Nephron (organoid): ENCODE measurements around the gene PARP14.
A peak's percentile ranks its signal among the peaks of the same experiment; 100 is the strongest.

Source experiments
- H3K27ac Mint-ChIP-seq, 3 experiments: 2 replicates each; pipeline ENCODE4 v1.8.0; 2020; ENCODE audit warnings: mixed read lengths in 3 of 3, mild to moderate bottlenecking in 2 of 3, moderate library complexity in 1 of 3
- H3K27me3 Mint-ChIP-seq: 2 replicates; pipeline ENCODE4 v1.8.0; 2021; ENCODE audit warnings: low read depth, mild to moderate bottlenecking, moderate library complexity, mixed read lengths
- H3K36me3 Mint-ChIP-seq: 2 replicates; pipeline ENCODE4 v1.8.0; 2020; ENCODE audit warnings: low read depth, mixed read lengths
- H3K4me1 Mint-ChIP-seq: 2 replicates; pipeline ENCODE4 v1.8.0; 2020; ENCODE audit warnings: mixed read lengths
- H3K4me3 Mint-ChIP-seq, 3 experiments: 2 replicates each; pipeline ENCODE4 v1.8.0; 2020; ENCODE audit warnings: mild to moderate bottlenecking in 3 of 3, mixed read lengths in 3 of 3, moderate library complexity in 2 of 3
- H3K9me3 Mint-ChIP-seq: 2 replicates; pipeline ENCODE4 v1.8.0; 2020; ENCODE audit warnings: mixed read lengths
- TF ChIP-seq, protein P1 (sequence below), 3 experiments: fragments of 200-600 bp; sonication (generic); IDR thresholded peaks; one replicate each; pipeline ENCODE4 v1.5.0; 2021; ENCODE audit warnings: antibody characterized with exemption in 3 of 3; ENCODE audit not compliant: unreplicated experiment in 3 of 3

Gene PARP14

DNA sequence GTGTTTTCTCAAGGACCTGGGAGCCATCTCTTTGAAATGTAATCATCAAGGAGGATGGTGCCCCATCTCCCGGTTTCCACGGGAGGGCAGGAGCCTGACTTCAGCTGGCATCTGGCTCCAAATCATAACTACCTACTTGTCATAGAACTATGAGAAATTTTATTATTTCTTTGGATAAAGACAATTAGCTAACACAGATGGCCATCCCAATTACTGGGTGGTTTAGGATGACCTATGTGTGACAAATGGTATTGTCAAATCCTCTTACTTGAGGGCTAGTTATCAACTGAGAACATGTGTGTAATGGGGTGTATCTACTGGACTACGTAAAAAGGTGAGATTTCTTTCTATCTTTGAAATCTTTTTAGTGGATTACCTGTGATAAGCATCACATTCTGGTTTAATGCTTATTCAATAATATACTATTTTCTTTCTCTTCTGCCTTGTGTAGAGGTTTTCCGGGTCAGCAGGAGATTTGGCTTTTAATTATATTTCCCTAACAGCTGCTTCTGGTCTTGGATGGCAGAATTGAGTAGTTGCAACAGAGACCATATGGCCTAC, 15.3 kb upstream of the PARP14 start:
- H3K36me3 Mint-ChIP-seq, result no peaks in the 10 kb centered on the region
- H3K27me3 Mint-ChIP-seq, result peaks cover 16% of the 10 kb centered on the region
- TF ChIP-seq, protein P1, sequence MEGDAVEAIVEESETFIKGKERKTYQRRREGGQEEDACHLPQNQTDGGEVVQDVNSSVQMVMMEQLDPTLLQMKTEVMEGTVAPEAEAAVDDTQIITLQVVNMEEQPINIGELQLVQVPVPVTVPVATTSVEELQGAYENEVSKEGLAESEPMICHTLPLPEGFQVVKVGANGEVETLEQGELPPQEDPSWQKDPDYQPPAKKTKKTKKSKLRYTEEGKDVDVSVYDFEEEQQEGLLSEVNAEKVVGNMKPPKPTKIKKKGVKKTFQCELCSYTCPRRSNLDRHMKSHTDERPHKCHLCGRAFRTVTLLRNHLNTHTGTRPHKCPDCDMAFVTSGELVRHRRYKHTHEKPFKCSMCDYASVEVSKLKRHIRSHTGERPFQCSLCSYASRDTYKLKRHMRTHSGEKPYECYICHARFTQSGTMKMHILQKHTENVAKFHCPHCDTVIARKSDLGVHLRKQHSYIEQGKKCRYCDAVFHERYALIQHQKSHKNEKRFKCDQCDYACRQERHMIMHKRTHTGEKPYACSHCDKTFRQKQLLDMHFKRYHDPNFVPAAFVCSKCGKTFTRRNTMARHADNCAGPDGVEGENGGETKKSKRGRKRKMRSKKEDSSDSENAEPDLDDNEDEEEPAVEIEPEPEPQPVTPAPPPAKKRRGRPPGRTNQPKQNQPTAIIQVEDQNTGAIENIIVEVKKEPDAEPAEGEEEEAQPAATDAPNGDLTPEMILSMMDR (IDR thresholded peaks at IDR 0.05; ENCODE audit: unreplicated experiment in 3 of 3), result no peak
- H3K4me1 Mint-ChIP-seq, result no peaks in the 10 kb centered on the region
- no peak overlapping the region for H3K4me3 Mint-ChIP-seq
- peaks cover 11% of the 10 kb centered on the region for H3K9me3 Mint-ChIP-seq
- no peak overlapping the region for H3K27ac Mint-ChIP-seq

DNA sequence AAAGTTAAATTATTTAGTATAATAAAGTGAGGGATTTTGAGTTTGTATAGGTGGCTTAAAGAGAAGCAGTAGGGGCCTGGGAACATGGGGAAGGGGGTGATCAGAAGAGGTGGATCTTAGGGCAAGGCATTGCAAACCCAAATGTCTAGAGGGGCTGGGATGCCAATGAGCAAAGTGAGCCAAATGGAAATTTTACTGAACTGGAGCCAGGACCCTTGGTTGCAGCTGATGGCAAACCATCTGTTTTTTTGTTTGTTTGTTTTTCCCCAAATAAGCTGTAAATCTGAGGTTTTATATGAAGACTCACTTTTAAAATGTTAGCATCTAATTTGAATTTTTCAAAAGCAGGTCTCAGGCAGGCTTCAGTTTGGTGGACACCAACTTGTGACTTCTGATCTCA, 14.8 kb upstream of the PARP14 start:
- Mint-ChIP-seq H3K4me1 (no peaks in the 10 kb centered on the region), H3K4me3 (no peak overlapping the region), H3K27me3 (peaks cover 14% of the 10 kb centered on the region), H3K36me3 (no peaks in the 10 kb centered on the region), H3K9me3 (peaks cover 7% of the 10 kb centered on the region), H3K27ac (no peak overlapping the region)
- TF ChIP-seq, protein P1 (IDR thresholded peaks at IDR 0.05; ENCODE audit: unreplicated experiment in 3 of 3), result no peak

DNA sequence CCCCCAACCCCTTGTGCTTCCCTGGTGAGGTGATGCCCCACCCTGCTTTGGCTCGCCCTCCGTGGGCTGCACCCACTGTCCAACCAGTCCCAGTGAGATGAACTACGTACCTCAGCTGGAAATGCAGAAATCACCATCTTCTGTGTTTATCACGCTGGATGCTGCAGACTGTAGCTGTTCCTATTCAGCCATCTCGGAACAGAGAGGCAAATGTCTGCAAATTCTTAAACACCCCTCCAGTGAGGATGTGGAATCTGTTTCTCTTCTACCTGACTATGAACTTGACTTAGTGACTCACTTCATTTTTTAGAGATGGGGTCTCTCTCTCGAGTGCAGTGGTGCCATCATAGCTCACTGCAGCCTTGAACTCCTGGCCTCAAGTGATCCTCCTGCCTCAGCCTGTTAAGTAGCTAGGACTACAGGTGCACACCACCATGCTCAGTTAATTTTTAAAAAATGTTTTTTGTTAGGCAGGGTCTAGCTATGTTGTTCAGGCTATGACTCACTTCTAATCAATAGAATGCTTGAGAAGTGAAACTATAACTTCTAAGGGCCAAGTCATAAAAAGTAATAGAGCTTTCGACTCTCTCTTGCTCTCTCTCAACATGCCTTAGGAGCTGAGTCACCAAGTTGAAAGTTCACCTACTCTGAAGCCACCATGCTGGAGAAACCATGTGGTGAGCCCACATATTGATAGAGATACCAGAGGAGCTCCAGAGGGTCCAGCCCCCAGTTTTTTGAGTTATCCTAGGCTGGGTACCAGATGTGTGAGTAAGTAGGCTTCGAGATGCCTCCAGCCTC, 11.5 kb upstream of the PARP14 start:
- no peak overlapping the region for H3K4me3 Mint-ChIP-seq
- no peaks in the 10 kb centered on the region for H3K4me1 Mint-ChIP-seq
- TF ChIP-seq, protein P1 (IDR thresholded peaks at IDR 0.05; ENCODE audit: unreplicated experiment in 3 of 3), result no peak
- H3K9me3 Mint-ChIP-seq, result no peaks in the 10 kb centered on the region
- H3K27me3 Mint-ChIP-seq, result peaks cover 5% of the 10 kb centered on the region
- H3K27ac Mint-ChIP-seq, result no peak overlapping the region
- no peaks in the 10 kb centered on the region for H3K36me3 Mint-ChIP-seq

DNA sequence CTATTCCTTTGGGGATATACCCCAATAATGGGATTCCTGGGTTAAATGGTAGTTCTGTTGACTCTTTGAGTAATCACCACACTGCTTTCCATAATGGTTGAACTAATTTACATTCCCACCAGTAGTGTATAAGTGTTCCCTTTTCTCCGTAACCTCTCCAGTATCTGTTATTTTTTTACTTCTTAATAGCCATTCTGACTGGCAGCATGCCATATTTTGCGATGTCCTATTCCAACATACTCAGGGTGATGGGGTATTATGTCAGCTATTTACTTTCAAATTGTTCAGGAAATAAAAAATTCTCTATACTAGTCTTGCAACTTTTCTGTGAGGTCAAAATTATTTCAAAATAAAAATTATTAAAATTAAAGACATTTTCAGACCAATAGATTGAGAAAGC, 9.1 kb upstream of the PARP14 start:
- TF ChIP-seq, protein P1 (IDR thresholded peaks at IDR 0.05; ENCODE audit: unreplicated experiment in 3 of 3), result no peak
- Mint-ChIP-seq H3K36me3 (no peaks in the 10 kb centered on the region), H3K27me3 (peaks cover 5% of the 10 kb centered on the region), H3K9me3 (no peaks in the 10 kb centered on the region), H3K4me3 (no peak overlapping the region), H3K27ac (no peak overlapping the region), H3K4me1 (no peaks in the 10 kb centered on the region)

DNA sequence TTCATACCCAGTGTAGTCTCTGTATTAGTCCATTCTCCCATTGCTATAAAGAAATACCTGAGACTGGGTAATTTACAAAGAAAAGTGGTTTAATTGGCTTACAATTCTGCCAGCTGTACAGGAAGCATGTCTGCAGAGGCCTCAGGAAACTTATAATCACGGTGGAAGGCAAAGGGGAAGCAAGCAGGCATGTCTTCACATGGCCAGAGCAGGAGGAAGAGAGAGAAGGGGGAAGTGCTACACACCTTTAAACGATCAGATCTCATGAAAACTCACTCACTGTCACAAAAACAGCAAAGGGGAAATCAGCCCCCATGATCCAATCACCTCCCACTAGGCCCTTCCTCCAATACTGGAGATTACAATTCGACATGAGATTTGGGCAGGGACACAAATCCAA, 6.3 kb upstream of the PARP14 start:
- TF ChIP-seq, protein P1 (IDR thresholded peaks at IDR 0.05; ENCODE audit: unreplicated experiment in 3 of 3), result no peak
- Mint-ChIP-seq H3K36me3 (no peaks in the 10 kb centered on the region), H3K9me3 (no peaks in the 10 kb centered on the region)

DNA sequence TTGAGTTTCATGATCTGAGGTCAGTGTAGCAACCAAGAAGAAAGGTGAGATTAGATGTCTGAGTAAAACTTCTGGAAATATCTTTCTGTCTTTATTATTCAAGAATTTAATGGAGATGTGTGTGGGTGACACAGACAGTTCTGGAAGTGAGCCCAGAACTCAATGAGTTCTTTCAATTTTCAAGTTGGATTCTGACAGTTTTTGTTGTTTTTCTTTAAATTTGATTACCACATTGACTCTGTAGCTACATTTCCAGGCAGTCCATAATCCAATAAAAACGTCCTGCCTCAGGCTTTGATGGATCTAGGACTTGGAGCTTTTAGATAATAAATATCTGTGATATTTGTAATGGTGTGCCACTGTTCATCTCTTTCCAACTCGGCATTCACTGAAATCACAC, 3.9 kb upstream of the PARP14 start:
- peak overlapping the region in 1 of 3 experiments; percentile 20 for H3K27ac Mint-ChIP-seq
- H3K4me3 Mint-ChIP-seq, result no peak overlapping the region
- H3K9me3 Mint-ChIP-seq, result no peaks in the 10 kb centered on the region
- no peaks in the 10 kb centered on the region for H3K36me3 Mint-ChIP-seq
- TF ChIP-seq, protein P1 (IDR thresholded peaks at IDR 0.05; ENCODE audit: unreplicated experiment in 3 of 3), result no peak
- peaks cover 5% of the 10 kb centered on the region for H3K27me3 Mint-ChIP-seq
- H3K4me1 Mint-ChIP-seq, result peaks cover 17% of the 10 kb centered on the region

More for the DNA sequence above, 6.3 kb upstream of the PARP14 start:
- H3K27me3 Mint-ChIP-seq, result peaks cover under 1% of the 10 kb centered on the region
- no peak overlapping the region for H3K4me3 Mint-ChIP-seq
- H3K27ac Mint-ChIP-seq, result no peak overlapping the region
- peaks cover under 1% of the 10 kb centered on the region for H3K4me1 Mint-ChIP-seq
